NT2/D1 (cell line): ENCODE measurements around the gene ANKZF1.

Experiments
- DNase-seq: peaks from one replicate; pipeline ENCODE4 v3.0.0-alpha.2; 2011; ENCODE audit warnings: low read depth, low spot score
- H3K27me3 ChIP-seq: 2 replicates; pipeline ENCODE4 v1.6.0; 2011; ENCODE audit warnings: mild to moderate bottlenecking; ENCODE audit not compliant: insufficient read length, insufficient read depth
- H3K36me3 ChIP-seq: 2 replicates; pipeline ENCODE4 v1.6.1; 2011; ENCODE audit warnings: mild to moderate bottlenecking, low read length, mixed read lengths; ENCODE audit not compliant: insufficient read depth, insufficient read length
- H3K4me1 ChIP-seq: 2 replicates; pipeline ENCODE4 v1.5.1; 2011; ENCODE audit not compliant: insufficient read depth, insufficient read length
- H3K4me3 ChIP-seq: 2 replicates; pipeline ENCODE4 v1.5.1; 2011; ENCODE audit warnings: low read depth; ENCODE audit not compliant: insufficient read length
- H3K9ac ChIP-seq: 2 replicates; pipeline ENCODE4 v1.6.0; 2011; ENCODE audit warnings: low read depth; ENCODE audit not compliant: insufficient read length
- H3K9me3 ChIP-seq: 2 replicates; pipeline ENCODE4 v1.5.1; 2011; ENCODE audit warnings: mild to moderate bottlenecking, low read length; ENCODE audit not compliant: insufficient read depth
- SUZ12 ChIP-seq: IDR thresholded peaks from 2 replicates; pipeline ENCODE4 v1.6.1; 2011; ENCODE audit not compliant: insufficient read length, insufficient read depth; ENCODE audit errors: extremely low read depth
- YY1 ChIP-seq: IDR thresholded peaks from 2 replicates; pipeline ENCODE4 v1.6.1; 2011; ENCODE audit not compliant: insufficient read length, insufficient read depth
- ZNF274 ChIP-seq: IDR thresholded peaks from 2 replicates; pipeline ENCODE4 v1.6.1; 2011; ENCODE audit warnings: mild to moderate bottlenecking, low read depth, low read length

The ANKZF1 gene

DNA sequence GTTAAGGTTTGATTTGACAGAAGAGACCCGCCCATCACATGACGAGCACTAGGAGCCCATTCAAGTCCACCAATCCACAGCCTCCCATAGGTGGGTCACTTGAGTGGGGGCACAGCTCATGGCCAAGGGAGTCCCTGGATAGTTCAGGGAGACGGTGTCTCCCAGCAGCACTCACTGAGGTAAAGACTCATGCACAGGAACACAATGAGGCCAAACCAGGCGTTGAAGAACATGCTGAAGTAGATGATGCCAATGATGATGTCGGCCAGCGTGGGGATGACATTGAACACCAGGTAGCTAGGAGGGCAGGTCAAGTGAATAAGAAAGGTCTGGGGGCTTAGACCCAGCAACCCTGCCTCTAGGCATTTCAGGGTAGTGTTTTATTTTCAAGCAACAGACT, 14.8 kb upstream of the ANKZF1 start:
- TF ChIP-seq SUZ12 (no peak), YY1 (no peak), ZNF274 (no peak)
- Histone ChIP-seq H3K4me3 (no peak overlapping the region), H3K9ac (no peak overlapping the region), H3K36me3 (peaks cover 75% of the 10 kb centered on the region), H3K9me3 (no peaks in the 10 kb centered on the region), H3K27me3 (no peaks in the 10 kb centered on the region), H3K4me1 (peaks cover 10% of the 10 kb centered on the region)
- no peak for DNase-seq

DNA sequence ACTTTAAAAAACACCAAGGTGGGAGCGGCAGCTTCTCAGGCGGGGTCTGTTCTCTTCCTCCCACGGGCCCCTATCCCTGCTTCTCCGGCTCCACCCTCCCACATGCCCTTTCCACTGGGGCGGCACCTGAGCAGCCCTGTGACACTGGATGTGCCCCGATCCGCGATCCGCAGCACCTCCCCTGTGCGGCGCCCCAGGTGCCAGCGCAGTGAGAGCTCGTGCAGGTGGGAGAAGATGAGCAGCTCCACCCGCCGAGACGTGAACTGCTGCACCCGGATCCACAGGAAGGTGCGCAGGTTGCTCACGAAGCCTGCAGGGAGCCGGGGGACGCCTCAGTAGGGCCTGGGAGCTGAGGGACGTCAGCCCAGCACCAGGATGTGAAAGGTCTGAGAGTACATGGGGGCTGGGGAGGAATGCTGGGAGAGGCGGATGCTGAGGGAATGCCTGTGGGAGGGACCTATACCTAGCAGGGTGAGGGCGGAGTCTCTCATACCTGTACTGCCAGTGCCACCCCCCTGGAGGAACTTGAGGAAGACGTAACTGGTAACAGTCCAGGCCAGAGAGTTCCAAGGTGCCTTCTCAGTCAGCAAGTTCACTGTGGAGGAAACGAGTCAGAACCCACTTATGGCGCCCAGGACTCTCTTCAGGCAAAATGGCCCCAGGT, 13.6 kb upstream of the ANKZF1 start:
- Histone ChIP-seq H3K4me3 (no peak overlapping the region), H3K27me3 (no peaks in the 10 kb centered on the region), H3K36me3 (peaks cover 75% of the 10 kb centered on the region), H3K9ac (peak overlapping the region; percentile 33), H3K9me3 (no peaks in the 10 kb centered on the region), H3K4me1 (peaks cover 10% of the 10 kb centered on the region)
- TF ChIP-seq YY1 (no peak), ZNF274 (no peak), SUZ12 (no peak)
- DNase-seq, result no peak

DNA sequence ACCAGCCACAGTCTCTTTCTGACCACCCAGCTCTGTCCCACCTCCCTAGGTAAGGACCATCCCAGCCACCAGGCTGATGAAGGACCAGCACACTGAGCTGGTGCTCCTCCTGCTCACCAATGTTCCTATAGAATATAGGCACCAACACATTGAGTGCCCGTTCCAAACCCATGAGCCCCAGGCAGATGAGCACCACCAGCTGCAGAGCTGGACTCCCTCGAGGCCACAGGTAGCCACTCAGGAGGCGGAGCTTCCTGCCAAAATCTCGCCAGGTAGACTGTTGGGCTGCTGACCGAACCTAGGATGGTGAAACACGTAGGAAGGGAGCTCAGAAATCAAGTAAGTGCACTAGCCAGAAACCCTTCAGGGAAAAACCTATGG, 13.1 kb upstream of the ANKZF1 start:
- Histone ChIP-seq H3K9ac (peak overlapping the region; percentile 36), H3K9me3 (no peaks in the 10 kb centered on the region), H3K4me1 (peaks cover 10% of the 10 kb centered on the region), H3K36me3 (peaks cover 76% of the 10 kb centered on the region), H3K27me3 (no peaks in the 10 kb centered on the region), H3K4me3 (no peak overlapping the region)
- TF ChIP-seq ZNF274, result no peak
- TF ChIP-seq SUZ12, result no peak
- TF ChIP-seq YY1, result no peak
- DNase-seq, result no peak

DNA sequence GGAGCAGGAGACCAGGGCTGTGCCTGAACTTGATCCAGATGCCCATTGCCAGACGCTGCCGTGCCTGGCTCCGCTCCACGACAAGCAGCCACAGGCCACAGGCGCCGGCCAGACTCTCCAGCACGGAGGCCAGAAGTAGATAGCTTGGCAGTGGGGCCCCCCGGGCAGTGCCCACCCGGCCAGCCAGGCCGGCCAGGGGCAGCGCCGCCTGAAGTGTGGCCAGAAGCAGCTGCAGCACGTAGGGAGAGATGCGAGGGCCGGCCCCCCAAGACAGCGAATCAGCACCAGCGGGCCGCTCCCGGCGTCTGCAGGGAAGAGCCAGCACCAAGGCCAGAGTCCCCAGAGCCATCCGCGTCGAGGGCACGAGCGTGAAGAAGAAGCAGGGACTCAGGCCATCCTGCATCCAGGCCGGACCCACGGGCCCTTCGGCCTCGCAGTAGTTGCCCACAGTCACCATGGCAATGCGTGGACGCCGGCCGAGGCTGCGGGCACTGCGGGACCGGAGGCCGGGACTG, 11.3 kb upstream of the ANKZF1 start:
- Histone ChIP-seq H3K4me1 (peaks cover 10% of the 10 kb centered on the region), H3K9me3 (no peaks in the 10 kb centered on the region), H3K36me3 (peaks cover 78% of the 10 kb centered on the region), H3K9ac (peak overlapping the region; percentile 88), H3K4me3 (peak overlapping the region; percentile 70), H3K27me3 (no peaks in the 10 kb centered on the region)
- no peak for DNase-seq
- TF ChIP-seq ZNF274 (no peak), YY1 (no peak), SUZ12 (no peak)

DNA sequence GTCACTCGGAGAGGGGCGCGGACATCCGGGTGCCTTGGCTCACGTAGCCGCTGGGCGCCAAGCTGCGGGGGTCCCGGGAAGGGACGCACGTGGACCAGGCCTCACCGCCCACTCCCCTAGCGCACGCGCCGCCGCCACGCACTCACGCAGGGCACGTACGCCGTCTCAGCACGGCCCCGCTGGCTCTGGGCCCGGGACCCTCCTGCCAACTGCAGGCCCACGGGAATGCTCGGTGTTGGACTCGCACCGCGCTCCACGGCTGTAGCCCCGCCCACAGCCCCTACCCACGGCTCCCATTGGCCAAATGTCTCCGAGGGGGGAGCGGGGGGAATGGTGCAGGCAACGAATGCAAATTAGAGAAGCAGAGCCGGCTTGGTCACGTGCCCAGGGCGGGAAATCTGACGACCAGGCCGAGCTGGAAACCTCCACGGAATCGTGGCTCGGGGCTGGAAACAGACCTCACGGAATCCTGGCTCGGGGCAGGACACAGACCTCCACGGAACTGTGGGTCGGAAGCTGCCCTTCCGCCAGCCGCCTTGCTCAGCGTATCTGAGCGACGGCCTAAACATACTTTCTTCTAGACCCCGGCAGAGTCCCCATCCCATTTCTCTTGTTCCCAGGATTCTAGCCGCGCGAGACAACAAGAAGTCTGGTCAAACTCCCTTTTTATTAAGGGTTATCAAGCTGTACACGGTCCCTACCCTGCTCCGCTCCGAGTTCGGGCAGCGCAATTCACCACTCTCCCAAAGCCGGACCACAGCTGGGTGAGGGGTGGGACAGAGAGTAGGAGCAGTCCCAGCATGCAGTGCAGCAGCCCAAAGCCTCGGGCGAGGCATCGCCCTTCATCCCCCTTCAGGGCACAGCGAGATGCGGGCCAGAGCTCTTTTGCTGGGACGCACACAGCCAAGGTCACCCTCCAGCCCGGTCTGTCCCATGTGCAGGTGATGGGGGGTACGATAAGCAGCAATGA, 10.6 kb upstream of the ANKZF1 start, which contains the start of gene ABCB6:
Gene ABCB6 (minus strand): TSS at position 227 of the 970 bp plus-strand sequence. CDS start 285 bp downstream, outside the sequence.
- DNase-seq, result peak; percentile 81

DNA sequence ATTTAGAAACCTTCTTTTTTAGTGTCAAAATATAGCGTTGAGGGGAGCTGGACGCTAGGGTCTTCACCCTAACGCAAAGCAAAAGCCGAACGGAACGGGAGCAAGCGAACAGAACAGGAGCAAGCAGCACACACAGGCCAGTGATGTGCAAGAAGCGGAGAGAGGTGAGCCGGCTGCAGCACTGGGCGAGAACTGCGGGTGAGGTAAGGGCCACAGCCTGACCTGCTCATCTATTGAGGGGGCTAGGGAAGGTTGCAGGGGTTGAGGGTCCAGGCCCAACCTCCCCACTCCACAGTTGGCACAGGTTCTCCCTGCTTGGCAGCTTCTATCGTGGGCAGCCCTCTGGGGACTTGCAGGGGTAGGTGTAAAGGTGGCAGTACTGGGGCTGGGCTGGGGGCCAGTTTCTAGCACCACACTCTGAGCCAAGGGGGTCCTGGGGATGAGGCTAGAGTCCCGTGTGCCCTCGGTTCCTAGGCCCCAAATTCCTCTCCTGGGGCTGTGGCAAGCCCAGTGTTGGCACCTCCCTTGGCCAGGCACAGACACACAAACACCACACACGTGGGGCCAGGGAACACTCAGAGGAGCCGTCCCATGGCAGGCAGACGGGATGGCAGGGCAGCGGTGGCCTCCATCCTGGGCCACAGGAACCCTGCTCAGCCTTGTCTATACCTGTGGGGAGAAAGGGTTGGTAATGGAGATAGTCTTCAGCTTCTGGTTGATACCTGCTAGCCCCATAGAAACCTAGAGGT, 9.6 kb upstream of the ANKZF1 start:
- H3K36me3 ChIP-seq, result peaks cover 78% of the 10 kb centered on the region
- no peaks in the 10 kb centered on the region for H3K27me3 ChIP-seq
- no peak for DNase-seq
- TF ChIP-seq ZNF274 (no peak), YY1 (no peak), SUZ12 (no peak)
- H3K9me3 ChIP-seq, result no peaks in the 10 kb centered on the region
- peaks cover 10% of the 10 kb centered on the region for H3K4me1 ChIP-seq
- no peak overlapping the region for H3K4me3 ChIP-seq
- no peak overlapping the region for H3K9ac ChIP-seq

More for the DNA sequence above, 10.6 kb upstream of the ANKZF1 start, which contains the start of gene ABCB6:
- no peaks in the 10 kb centered on the region for H3K9me3 ChIP-seq
- H3K27me3 ChIP-seq, result no peaks in the 10 kb centered on the region
- H3K36me3 ChIP-seq, result peaks cover 78% of the 10 kb centered on the region
- peaks cover 10% of the 10 kb centered on the region for H3K4me1 ChIP-seq
- H3K9ac ChIP-seq, result peak within 1 kb of the TSS; percentile 88
- H3K4me3 ChIP-seq, result peak within 1 kb of the TSS; percentile 70
- TF ChIP-seq SUZ12, result no peak
- TF ChIP-seq ZNF274, result no peak
- TF ChIP-seq YY1, result no peak
